KBM-7 (cell line): ENCODE results near the gene NPC2.
"Not testable (repeated sequence)": the region's sequence is repeated elsewhere in the genome, so short reads cannot be mapped to it uniquely, and the experiment has no call there.

ENCODE experiments used
- DNase-seq: peaks from one replicate; pipeline ENCODE4 v3.0.0-alpha.2; 2015
- in situ Hi-C: fragments of 300-500 bp; cut with MboI; formaldehyde crosslinking; loops from 2 replicates; pipeline ENCODE4 v1.14.3; 2020; ENCODE audit warnings: low sequenced_read_pairs, low pct_unique_long_range_greater_than_20kb, mixed read lengths

NPC2 gene

DNA sequence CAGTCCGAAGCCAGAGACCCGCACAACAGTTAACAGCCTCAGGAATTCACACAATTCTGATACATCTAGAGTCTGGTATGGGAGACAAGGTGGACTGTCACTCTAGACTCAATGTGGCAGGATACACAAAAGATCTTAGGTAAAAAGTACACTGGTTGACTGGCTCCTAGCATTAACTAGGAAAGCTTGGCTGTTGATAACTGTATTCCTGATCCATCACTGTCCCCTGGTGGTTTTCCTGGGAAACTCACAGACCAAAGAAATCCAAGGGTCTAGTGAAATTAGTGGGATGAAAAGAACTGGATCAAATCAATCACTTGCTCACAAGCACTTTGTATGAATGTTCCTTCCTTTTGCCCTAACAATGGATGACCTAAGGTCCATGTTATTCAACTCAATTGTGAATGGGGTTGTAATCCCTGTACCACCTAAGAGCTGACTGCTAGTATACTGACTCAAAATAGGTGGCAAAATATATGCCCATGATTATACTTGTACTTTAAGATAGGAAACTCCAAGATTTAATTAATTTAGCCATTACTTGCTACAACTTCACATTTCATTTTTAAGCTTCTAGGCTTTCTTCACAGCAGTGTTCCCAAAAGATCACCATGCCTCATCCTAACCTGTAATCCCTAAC is 14.0 kb downstream of the NPC2 start:
- in situ Hi-C loops = no loop called here
- DNase-seq = no peak

DNA sequence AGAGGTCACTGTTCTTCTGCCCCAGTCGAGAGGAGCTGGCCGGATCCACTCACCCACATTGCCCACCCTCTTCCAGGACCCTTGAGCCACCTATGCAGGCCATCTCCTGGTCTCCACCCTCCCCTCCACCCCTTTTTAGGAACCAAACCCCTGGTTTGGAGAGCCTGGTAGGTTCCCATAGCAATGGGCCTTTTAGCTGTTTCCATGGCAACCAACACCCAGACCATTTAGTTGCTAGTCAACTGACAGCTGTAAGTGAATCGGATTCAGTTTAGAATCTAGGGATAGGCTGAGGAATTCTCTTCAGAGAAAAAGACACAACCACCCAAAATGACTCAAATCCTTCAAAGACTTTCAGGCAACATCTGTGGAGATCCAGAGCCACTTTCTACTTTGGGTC is 16.5 kb downstream of the NPC2 start:
- in situ Hi-C loops = no loop called here
- no peak for DNase-seq

DNA sequence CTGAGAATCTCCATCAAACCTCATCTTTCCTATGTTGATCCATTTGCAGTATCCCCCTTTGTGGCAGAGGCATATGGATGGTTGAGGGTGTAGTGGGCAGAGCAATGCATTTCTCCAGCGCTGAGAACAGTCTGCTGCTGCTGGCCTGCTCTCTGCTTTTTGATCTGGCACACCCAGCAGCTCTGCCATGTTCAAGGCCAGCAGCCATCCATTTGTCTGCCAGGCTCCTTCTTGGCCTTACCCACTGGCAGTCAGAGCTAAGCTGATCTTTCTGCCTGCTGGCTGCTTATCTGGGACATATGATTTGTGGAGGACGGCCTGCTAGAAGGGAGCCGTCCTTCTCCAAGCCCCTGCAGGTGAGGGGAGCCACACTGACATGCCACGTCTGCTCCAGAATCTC is 17.0 kb downstream of the NPC2 start:
- DNase-seq = no peak
- in situ Hi-C loops = no loop called here

DNA sequence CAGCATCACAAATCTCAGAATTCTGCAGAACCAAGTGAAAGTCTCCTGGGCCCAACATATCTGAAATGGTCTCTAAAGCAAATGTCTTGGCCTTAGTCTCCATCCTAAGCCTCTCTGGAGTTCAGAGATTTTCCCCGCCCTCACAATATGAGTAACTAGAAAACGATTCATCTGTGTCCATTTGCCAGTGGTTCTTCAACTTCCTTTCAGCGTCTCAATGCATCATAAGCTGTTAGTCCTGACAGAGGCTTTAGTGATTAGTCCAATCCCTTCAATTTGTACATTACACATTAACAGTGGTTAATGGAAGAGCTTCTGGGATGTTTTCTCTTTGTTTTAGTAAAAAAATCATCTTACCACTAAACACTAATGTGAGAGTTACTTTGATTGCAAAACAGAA is 17.4 kb downstream of the NPC2 start:
- DNase-seq = no peak
- in situ Hi-C loops = no loop called here

DNA sequence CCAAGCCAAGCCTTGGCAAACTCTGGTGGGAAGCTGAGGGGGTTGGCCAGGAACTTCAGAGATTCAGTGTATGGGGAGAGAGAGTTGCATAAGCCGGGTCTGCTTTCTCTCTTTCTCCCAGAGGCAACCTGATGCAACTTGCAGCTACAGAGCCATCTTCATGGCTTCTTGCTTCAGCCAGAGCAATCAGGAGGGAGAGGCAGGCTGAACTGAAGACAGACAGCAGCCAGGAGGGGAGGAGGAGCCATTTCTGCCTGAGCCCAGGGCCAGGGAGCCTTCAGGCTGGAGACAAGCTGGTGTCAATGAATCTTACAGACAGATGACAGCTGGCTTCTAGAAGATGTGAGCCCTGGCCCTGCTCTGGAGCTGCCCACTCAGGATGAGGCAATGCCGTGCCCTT is 18.7 kb downstream of the NPC2 start:
- in situ Hi-C loops = no loop called here
- DNase-seq = no peak

DNA sequence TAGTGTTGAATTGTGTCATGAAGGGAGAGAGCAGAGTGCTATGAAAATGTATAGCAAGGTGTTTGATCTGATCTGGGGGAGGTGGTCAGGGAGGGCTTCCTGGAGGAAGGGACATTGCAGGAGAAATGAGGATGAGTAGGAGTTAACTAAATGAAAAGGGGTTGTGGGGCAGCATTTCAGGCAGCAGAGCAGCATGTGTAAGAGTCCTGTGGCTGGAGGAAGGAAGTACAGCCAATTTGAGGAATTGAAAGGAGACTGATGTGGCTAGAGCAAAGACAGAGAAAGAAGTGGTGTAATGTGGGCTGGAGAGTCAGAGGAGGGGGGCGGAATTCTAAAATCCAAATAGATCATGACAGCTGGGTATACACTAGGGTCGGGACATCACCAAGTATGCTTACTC is 20.5 kb downstream of the NPC2 start:
- no peak for DNase-seq
- in situ Hi-C loops = no loop called here

DNA sequence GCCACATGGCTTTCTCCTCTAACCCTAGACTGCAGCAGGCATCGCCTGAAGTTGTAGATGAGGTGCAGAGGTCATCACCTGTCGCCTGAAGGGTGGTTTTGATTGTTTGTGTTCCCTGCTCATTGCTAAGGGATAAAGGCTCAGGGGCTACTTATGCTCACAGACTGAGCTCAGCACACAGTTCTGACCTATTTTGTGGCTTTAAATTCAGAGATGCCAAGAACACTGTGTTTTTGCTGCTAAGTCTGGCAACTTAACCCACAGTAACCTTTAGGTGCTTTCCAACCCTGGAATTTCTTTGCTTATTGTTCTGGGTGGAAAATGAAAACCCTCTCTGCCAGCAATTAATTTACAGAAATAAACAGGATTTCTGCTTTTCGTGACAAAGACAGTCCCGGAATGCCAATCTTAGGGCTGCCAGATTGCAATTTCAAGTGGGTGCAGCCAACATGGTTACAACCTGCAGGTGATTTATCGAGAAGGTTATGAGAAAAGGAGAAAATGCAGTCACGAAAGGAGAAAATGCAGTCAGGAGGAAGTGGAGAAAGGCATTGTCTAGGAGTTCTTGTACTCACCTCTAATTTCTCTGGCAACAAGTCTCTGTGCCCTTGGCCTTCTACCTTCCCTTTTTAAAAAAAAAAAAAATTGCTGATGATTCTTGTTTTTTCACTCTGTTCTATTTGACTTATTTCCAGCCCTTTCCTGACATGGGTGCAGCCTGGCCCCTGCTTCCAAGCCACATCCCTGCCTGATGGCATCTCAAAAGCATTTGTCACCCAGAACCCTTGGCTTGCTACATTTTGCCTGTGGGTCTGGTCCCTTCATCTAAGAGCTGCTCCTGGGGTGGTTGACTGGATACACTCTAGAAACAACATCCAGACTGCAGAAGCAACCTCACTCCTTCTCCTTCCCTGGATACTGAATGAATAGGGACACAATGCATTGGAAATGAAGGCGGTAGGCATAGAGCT is 23.3 kb downstream of the NPC2 start:
- no peak for DNase-seq
- in situ Hi-C loops = no loop called here

DNA sequence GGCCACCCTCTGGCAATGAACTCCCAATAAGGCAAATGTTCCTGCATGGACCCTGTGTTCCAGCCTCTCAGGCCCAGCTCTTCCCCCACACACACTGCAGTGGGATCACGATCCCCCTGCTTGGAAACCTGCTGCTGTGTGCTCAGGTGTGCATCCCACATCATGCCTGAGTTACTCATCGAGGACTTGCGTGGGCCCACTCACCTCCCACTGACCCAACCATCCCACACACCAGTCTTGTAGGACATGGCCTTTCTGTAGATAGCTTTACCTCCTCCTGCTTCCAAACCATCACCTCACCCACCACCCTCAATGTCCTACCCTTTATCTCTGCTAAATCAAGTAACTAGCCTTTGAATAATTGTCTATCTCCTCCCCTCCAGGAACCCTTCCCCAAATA is 24.6 kb downstream of the NPC2 start:
- in situ Hi-C loops = no loop called here
- DNase-seq = no peak

DNA sequence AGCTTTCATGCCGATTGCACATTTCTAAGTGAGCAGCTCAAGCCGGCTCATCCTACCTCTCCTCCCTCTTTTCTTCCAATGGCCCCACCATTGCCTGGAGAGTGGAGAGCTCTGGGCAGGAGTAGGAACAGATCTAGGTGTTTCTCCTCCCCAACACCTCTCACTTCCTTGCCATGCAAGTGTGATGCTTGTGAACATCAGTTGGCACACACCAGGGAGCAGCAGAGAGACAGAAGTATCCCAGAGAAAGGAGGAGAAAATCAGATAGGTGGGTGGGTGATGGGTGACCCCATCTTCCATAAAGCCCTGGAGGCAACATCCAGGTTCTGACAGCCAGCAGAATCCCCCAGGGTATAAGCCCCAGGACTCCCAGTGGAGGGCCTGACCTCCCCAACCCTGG is 27.8 kb downstream of the NPC2 start:
- no peak for DNase-seq
- in situ Hi-C loops = no loop called here

DNA sequence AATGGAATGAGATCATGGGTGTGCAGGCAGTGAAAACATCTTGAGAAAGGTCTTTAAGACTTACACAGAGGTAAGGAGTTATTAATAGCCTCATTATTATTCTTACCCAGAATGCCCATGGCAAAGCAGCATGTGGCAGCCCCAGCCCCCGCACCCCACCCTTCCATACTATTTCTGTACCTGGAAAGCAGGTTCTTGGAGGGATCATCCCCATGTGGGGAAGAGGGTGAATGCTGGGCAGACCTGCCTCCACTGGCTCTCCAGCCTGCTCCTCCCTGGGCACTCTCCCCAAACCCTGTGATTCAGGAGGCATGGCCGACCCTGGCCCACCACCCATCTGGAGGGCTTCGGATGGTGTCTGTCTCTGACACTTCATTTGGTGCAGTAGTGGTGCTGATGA is 28.3 kb downstream of the NPC2 start:
- no peak for DNase-seq
- in situ Hi-C loops = no loop called here

DNA sequence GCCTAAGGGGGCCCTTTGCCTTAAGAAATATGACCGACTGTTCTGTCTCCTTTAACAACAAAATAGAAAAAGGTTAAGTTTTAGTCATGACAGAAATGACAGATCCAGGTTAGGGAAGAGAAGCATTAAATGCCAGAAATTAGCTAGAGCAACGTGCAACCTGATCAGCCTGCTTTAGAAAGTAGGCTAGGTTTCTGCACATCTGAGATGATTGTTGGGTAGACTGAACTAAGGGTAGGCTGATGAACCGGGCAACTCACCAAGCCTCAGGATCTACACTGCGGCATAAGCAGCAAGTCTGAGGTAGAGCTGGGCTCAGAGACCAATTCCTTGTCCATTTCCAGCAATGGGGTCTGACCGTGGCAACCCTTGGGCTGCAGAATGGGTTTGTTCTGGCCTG is 29.4 kb downstream of the NPC2 start:
- no peak for DNase-seq
- in situ Hi-C loops = no loop called here

DNA sequence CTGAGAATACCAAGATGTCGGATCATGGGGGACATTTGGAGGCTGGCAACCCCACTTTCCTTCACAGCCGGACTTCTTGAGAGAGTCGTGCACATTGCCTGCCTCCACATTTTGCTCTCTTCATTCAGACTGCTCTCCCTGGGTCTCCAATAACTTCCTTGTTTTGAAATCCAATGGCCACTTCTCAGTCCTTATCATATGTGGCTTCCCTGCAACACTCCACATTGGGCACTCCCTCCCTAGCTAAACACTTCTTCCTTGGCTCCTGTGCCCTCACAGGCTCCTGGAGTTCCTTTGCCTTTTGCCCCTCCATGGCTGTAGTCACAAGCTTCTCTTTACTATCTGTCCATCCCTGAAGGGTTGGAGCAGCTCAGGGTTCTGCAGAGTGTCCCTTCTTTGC is 30.1 kb downstream of the NPC2 start:
- no peak for DNase-seq
- in situ Hi-C loops = no loop called here

DNA sequence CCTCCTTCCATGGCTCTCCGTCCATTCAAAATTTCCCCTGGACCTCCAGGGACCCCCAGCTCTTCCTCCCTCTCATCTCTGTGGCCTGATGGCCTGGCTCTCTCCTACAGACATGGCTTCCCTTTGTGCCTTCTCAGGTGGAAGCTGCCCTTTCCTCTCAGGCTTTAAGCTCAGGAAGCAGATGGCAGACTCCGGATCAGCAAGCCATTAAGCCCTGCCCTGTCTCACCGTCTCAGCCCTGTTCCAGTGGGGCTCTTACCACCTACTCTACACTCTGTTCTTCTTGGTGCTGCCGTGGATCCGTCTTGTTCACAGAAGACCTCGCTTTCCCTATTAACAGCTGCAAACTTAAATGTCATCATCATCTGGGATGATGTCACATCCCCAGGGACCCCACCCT is 33.1 kb downstream of the NPC2 start:
- in situ Hi-C loops = no loop called here
- no peak for DNase-seq

DNA sequence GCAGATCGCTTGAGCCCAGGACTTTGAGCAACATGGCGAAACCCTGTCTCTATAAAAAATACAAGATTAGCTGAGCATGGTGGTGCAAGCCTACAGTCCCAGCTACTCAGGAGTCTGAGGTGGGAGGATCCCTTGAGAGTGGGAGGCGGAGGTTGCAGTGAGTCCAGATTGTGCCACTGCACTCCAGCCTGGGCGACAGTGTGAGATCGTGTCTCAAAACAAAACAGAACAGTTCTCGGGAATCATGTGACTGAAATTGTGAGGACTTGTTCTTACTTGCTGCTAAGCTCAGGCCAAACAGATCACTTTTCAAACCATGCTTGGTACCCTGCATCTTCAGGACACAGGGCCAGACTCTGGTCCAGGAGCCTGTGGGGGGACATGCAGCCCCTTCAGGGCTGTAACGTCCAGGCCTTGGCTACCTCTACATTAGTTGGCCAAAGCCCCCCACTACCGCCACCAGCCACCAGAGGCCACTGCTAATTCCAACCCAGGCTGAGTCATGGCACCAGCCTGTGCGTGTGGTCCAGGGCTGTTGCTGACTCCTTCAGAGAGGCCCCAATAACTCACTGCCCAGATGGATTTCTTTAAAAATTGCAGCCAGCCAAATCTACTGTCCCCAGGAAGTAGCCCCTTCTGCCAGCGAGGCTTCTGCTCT is 33.7 kb downstream of the NPC2 start:
- peak; percentile 18 for DNase-seq
- in situ Hi-C loops = no loop called here

DNA sequence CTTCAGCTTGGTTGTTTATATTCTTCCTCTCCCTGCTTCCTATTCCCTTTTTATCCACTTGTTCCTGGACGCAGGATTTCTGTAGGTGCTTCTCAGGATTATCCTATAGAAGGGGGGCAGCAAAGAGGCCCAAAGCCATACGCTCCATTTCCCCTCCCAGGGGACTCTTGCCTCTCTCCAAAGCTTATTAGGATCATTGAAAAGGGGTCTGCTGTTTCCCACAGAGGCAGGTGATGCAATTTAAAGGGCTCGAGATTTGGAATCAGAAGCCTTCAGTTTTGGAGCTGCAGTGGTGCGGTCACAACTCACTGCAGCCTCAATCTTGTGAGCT is 35.6 kb downstream of the NPC2 start:
- no peak for DNase-seq
- in situ Hi-C loops = no loop called here

DNA sequence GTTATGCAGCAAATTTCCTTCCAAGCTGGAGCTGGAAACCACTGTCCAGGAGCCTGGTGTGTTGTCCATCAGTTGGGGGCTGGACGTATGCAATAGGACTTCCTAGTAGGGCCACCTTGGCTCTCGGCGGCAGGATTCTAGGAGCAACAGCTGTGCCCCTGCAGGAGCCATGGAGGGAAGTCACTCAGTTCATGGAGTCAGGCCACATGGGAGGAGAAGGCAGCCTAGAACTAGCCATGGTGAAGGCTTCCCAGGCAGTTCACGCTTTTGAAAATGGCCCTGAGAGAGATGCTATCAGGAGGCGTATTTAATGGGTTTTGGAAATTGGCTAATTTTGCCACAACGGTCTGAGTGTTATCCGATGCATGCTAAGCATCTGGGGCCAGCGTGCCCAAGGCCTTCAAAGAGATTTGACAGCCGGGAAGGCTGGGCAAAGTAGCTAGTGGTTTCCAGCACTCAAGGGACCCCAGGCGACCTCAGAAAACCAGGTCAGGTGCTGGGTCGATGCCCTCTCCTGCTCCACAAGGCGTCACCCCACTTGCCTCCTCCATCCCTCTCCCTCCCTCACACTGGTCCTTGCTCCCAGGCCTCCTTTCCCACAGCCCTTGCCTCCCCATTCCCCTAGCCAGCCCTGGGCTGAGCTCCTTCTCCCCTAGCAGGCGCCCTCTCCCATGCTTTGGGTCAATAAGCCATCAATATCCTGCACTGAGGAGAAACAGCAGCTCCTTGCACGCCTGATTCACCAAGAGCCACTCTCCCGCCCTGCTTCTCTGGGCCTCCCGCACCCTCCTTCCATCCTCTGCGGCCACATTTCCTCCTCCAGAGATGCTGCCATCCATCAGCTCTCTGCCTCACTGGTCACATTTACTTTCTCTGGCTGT is 36.2 kb downstream of the NPC2 start:
- DNase-seq = no peak
- in situ Hi-C loops = no loop called here

DNA sequence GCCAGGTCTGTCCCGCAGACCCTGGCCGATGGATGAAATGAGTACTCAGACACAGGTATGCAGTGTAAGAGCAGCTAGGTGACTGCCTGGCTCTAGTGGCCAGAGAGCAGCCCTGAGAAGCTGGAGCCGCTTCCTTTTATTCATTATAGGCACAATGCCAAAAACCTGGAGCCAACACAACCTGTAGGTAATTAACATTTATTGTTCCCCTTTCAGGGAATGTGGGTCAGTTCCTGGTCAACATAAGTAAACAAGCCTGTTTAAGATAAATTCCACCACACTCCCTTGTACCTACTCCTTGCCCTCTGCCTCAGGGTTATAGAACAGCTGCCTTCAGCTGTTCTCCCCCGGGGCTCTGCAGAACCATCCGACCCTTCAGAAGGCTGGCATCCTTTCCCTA is 38.7 kb downstream of the NPC2 start:
- DNase-seq, in situ Hi-C loops: not testable (repeated sequence)

DNA sequence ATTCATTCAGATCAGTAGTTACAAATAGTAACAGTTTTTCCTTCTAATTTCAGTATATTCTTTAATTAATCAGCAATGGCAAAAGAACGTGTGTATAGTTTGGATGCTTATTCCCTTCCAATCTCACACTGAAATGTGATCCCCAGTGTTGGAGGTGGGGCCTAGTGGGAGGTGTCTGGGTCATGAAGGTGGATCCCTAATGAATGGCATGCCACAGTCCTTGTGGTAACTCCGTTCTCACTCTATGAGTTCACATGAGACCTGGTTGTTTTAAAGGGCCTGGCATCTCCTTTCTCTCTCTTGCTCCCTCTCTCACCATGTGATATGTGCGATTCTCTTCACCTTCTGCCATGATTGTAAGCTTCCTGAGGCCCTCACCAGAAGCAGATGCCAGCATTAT is 48.2 kb downstream of the NPC2 start:
- in situ Hi-C loops = no loop called here
- DNase-seq = no peak

DNA sequence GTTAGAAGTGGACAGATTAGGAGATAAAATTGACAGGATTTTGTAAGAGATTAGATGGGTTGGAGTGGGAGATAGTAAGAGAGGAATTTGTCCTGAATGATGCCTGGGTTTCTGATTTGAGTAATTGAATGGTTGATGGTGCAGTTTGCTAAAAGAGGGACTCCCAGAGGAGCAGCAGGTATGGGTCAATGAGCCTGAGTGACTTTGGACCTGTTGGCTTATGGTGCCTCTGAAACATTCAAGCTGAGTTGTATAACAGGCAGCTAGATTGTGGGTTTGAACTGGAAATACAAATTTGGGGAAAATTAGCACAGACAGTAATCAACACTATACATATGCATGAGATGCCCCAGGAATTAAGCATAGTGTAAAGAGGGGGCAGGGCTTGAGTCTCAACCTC is 50.3 kb downstream of the NPC2 start:
- in situ Hi-C loops = no loop called here
- no peak for DNase-seq

DNA sequence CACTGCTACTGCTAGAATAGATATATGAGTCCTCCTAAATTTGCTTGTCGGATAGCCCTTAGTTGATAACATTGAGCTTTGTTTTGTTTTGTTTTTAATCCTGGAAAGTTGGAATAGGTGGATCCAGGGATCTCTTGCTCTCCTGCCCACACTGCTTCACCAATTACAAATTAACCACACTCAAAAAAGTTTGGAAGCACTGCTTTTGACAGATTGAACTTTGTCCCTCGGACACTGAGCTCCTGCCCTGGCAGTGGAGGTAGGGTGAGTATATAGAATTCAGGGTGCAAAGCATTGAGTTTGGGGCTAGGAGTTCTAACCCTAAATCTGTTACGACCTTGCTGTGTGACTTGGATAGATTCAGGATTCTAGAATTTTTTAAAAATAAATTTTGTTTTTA is 52.0 kb downstream of the NPC2 start:
- DNase-seq = no peak
- in situ Hi-C loops = no loop called here
